ENCODE data around the gene GRB10. TPM values are rescaled to one million over a fixed set of nuclear protein-coding genes. Genes with fewer than 3 reads are reported as not detected.

Gene GRB10
- total and polyA plus RNA-seq, 2 donors, result 42.3 to 44.3 TPM

DNA sequence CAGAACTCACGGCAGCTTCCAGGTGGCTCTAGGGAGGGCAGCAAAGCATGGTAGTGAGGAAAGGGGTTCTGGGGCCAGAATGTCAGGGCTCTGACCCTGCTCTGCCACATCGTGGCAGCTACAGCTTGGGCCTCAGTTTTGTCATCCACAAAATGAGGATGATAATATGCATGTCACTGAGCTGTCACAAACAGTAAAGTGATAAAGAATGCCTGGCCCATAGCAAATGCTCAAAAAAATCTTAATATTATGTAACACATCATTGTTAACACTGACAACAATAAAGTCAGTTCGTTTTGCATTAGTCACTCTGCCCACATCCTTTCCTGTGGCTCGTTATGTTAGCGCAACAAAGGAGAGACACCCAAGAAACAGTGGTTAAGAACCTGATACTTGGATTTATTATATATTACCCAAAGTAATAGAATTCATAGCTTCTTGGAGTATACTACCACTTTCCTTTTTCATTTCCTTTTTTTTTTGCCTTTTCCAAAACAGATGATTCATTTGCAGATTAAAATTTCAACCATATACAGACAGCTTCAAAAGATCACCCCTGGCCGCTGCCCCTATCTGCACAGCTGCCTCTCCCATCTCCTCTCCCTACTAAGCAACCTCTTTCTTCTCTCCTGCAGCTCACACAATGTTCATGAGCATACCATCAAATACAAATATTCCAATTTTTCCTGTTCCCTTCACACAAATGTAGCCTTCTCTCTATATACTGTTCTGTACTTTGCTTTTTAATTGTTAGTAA lies 172.0 kb downstream of the GRB10 start:
- peaks cover 3% of the 10 kb centered on the region for H3K36me3 ChIP-seq (ENCODE audit: insufficient read depth)
- 70% methylated on average over 6 of the region's 6 CpGs for WGBS
- DNase-seq (ENCODE audit: extremely low spot score), result no peak
- H3K27ac ChIP-seq (ENCODE audit: low read depth), result no peak overlapping the region
- H3K4me3 ChIP-seq (ENCODE audit: low read depth, low read length), result no peak overlapping the region
- no peaks in the 10 kb centered on the region for H3K4me1 ChIP-seq (ENCODE audit: insufficient read depth)

DNA sequence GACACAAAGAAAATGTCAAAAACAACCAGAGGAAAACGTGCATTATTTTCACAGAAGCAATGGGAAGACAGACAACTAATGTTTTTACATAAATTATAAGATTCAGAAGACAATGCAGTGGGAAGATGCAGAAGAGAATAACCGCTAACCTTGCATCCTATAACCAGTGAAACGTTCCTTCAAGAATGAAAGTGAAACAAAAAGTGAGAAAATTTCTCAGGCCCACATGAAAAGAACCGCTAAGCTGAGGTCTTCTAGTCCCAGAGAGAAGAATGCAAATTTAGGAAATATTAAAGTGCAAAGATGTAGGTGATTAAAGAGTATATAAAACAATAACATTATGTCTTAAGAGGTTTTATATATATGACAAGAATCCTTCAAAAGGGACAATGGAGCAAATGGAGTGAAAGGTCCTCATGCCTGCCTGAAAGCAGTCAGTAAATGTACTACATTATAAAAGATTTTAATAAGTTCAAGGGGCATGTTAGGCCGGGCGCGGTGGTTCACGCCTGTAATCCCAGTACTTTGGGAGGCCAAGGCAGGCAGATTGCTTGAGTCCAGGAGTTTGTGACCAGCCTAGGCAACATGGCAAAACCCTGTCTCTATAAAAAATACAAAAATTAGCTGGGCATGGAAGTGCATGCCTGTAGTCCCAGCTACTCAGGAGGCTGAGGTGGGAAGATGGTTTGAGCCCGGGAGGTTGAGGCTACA lies 174.3 kb downstream of the GRB10 start:
- WGBS, result 82% methylated on average over 9 of the region's 9 CpGs
- peaks cover 3% of the 10 kb centered on the region for H3K36me3 ChIP-seq (ENCODE audit: insufficient read depth)
- H3K27ac ChIP-seq (ENCODE audit: low read depth), result no peak overlapping the region

GRCh38 chr7:50607524-50608125 lies 175.1 kb downstream of the GRB10 start:
- Histone ChIP-seq H3K36me3 (ENCODE audit: insufficient read depth) (peaks cover 3% of the 10 kb centered on the region), H3K4me1 (ENCODE audit: insufficient read depth) (no peaks in the 10 kb centered on the region), H3K27ac (ENCODE audit: low read depth) (no peak overlapping the region), H3K4me3 (ENCODE audit: low read depth, low read length) (no peak overlapping the region)
- WGBS, result 63% methylated on average over 6 of the region's 6 CpGs
- no peak for DNase-seq (ENCODE audit: extremely low spot score)

More for the DNA sequence above, 174.3 kb downstream of the GRB10 start:
- no peak overlapping the region for H3K4me3 ChIP-seq (ENCODE audit: low read depth, low read length)
- DNase-seq (ENCODE audit: extremely low spot score), result no peak
- no peaks in the 10 kb centered on the region for H3K4me1 ChIP-seq (ENCODE audit: insufficient read depth)

DNA sequence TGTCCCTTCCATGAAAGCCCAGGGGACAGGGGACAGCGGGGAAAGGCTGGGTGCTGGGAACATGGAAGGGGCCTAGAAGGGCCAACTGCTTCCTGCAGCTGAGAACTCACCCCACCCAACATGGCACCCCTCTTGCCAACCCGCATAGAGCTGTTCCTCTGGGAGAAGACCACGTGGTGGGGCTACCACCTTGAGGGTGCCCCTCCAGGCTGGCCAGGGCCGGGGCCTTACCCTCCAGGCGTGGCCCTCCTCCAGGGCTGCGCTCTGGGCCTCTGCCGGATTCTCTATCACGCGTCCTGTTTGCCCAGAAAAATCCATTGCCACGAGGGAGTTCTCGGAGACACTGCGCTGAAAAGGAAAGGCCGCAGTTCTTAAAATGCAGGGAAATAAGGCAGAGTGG lies 177.6 kb downstream of the GRB10 start:
- DNase-seq (ENCODE audit: extremely low spot score), result no peak
- peaks cover 3% of the 10 kb centered on the region for H3K36me3 ChIP-seq (ENCODE audit: insufficient read depth)
- H3K4me1 ChIP-seq (ENCODE audit: insufficient read depth), result no peaks in the 10 kb centered on the region
- H3K27ac ChIP-seq (ENCODE audit: low read depth), result no peak overlapping the region
- WGBS, result 96% methylated on average over 13 of the region's 13 CpGs
- no peak overlapping the region for H3K4me3 ChIP-seq (ENCODE audit: low read depth, low read length)

GRCh38 chr7:50603287-50603686 lies 179.4 kb downstream of the GRB10 start:
- WGBS, result 84% methylated on average over 7 of the region's 7 CpGs
- H3K27ac ChIP-seq (ENCODE audit: low read depth), result no peak overlapping the region
- H3K4me1 ChIP-seq (ENCODE audit: insufficient read depth), result no peaks in the 10 kb centered on the region
- peaks cover 4% of the 10 kb centered on the region for H3K36me3 ChIP-seq (ENCODE audit: insufficient read depth)
- no peak overlapping the region for H3K4me3 ChIP-seq (ENCODE audit: low read depth, low read length)
- DNase-seq (ENCODE audit: extremely low spot score), result no peak

DNA sequence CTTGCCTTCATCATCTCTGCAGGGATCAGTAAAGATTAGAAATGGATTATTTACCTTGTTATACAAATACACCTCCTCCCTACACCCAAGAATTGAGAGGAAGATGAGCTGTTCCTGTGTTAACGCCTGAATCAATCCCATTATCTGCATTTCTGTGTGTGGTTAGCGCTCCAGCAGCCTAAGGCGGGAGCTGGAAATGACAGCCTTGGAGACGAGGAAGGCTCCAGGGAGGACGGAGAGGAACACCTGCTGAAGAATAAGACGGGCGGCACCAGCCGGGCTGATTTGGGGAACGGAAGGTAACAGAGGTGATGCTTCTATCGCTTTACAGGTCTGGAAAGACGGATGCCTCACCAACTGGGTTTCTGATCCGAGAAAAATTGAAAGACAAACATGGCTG lies 183.3 kb downstream of the GRB10 start:
- WGBS, result 93% methylated on average over 12 of the region's 12 CpGs
- Histone ChIP-seq H3K4me3 (ENCODE audit: low read depth, low read length) (no peak overlapping the region), H3K27ac (ENCODE audit: low read depth) (no peak overlapping the region), H3K4me1 (ENCODE audit: insufficient read depth) (no peaks in the 10 kb centered on the region), H3K36me3 (ENCODE audit: insufficient read depth) (peaks cover 1% of the 10 kb centered on the region)
- DNase-seq (ENCODE audit: extremely low spot score), result no peak

DNA sequence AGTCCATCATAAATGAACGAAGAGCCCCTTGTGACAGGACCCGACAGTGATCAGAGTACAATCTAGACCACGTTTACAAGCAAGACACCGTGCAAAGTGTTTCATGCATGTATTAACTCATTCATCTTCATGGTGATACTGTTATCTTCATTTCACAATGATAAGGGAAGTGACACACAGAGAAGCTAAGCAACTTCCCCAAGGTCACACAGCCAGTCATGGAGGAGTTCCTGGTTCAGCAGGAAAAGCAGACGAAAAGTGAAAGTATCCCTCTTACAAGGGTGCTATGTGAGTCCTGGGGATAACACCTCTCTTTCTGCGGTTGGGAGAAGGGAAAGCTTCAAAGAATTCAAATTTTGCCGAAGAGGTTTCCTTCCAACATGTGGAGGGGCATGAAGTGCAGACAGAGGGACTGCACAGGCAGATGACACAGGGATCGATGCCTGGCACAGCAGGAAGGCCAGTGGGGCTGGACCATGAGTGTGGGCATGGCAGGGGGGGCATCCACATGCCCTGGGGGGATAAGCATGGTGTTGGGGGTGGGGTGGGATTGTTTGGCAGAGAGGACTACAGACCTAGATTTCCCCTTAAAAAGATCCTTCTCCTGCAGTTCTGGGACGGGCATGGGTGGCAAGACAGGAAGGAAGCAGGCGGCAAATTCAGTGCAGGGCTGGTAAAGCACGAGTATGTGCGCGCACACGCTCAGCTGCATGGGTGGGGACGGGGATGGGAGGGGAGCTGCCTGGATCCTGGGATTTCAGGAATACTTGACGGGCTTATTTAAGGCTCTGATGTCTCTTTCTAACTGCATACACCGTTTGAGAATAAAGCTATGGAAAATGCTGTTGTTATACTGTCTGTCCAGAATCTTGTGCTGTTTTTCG lies 184.0 kb downstream of the GRB10 start:
- WGBS, result 87% methylated on average over 18 of the region's 18 CpGs
- DNase-seq (ENCODE audit: extremely low spot score), result no peak
- Histone ChIP-seq H3K4me1 (ENCODE audit: insufficient read depth) (no peaks in the 10 kb centered on the region), H3K4me3 (ENCODE audit: low read depth, low read length) (no peak overlapping the region), H3K36me3 (ENCODE audit: insufficient read depth) (peaks cover 1% of the 10 kb centered on the region), H3K27ac (ENCODE audit: low read depth) (no peak overlapping the region)

- 87% methylated on average over 4 of the region's 4 CpGs for WGBS
- H3K36me3 ChIP-seq (ENCODE audit: insufficient read depth), result peaks cover 1% of the 10 kb centered on the region
These were observed 186.2 kb downstream of the GRB10 start for GRCh38 chr7:50596484-50596883.

GRCh38 chr7:50595491-50596102 lies 187.1 kb downstream of the GRB10 start:
- Histone ChIP-seq H3K4me3 (ENCODE audit: low read depth, low read length) (no peak overlapping the region), H3K27ac (ENCODE audit: low read depth) (no peak overlapping the region), H3K36me3 (ENCODE audit: insufficient read depth) (peaks cover 1% of the 10 kb centered on the region), H3K4me1 (ENCODE audit: insufficient read depth) (no peaks in the 10 kb centered on the region)
- WGBS, result 52% methylated on average over 5 of the region's 5 CpGs
- DNase-seq (ENCODE audit: extremely low spot score), result no peak

More at GRCh38 chr7:50596484-50596883, 186.2 kb downstream of the GRB10 start:
- no peak overlapping the region for H3K4me3 ChIP-seq (ENCODE audit: low read depth, low read length)
- DNase-seq (ENCODE audit: extremely low spot score), result no peak
- no peak overlapping the region for H3K27ac ChIP-seq (ENCODE audit: low read depth)
- no peaks in the 10 kb centered on the region for H3K4me1 ChIP-seq (ENCODE audit: insufficient read depth)

DNA sequence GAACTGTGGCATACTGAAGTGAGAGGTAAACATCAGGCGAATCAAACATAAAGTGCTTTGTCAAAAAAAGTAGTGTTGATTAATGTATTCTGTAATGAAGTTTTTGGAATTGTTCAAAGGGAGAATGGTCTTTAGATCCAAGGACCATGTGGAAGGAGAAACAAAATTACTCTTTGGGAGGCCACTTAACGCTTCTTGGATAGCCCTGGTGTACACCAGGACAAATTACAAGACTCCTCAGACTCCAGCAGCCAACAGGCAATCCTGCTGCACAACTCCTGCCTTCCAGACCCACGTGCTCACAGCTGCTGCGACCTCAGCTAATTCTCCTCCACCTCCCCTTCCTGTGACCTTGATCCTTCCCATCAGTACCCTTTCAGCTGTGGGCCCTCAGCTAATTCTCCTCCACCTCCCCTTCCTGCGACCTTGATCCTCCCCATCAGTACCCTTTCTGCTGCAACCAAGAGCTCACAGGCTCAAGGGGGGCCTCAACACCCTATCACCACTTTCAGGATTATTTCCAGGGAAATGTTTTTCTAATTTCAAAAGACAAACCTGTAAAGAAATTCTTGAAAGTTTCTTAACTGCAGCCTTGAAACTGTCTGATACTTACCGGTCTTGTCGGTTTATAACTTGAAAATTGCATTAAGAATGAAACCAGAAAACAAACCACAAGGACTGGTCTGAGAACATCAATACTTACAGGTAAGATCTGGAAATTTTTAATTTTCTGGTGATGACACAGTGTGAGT lies 187.8 kb downstream of the GRB10 start:
- H3K4me3 ChIP-seq (ENCODE audit: low read depth, low read length), result no peak overlapping the region
- no peaks in the 10 kb centered on the region for H3K4me1 ChIP-seq (ENCODE audit: insufficient read depth)
- DNase-seq (ENCODE audit: extremely low spot score), result no peak
- no peak overlapping the region for H3K27ac ChIP-seq (ENCODE audit: low read depth)
- 82% methylated on average over 7 of the region's 7 CpGs for WGBS
- peaks cover 1% of the 10 kb centered on the region for H3K36me3 ChIP-seq (ENCODE audit: insufficient read depth)

GRCh38 chr7:50594136-50594535 lies 188.6 kb downstream of the GRB10 start:
- Histone ChIP-seq H3K4me3 (ENCODE audit: low read depth, low read length) (no peak overlapping the region), H3K36me3 (ENCODE audit: insufficient read depth) (no peaks in the 10 kb centered on the region), H3K27ac (ENCODE audit: low read depth) (no peak overlapping the region), H3K4me1 (ENCODE audit: insufficient read depth) (no peaks in the 10 kb centered on the region)
- DNase-seq (ENCODE audit: extremely low spot score), result no peak
- 81% methylated on average over 4 of the region's 4 CpGs for WGBS

GRCh38 chr7:50592940-50593339 lies 189.8 kb downstream of the GRB10 start:
- Histone ChIP-seq H3K36me3 (ENCODE audit: insufficient read depth) (no peaks in the 10 kb centered on the region), H3K4me1 (ENCODE audit: insufficient read depth) (no peaks in the 10 kb centered on the region), H3K27ac (ENCODE audit: low read depth) (no peak overlapping the region), H3K4me3 (ENCODE audit: low read depth, low read length) (no peak overlapping the region)
- no peak for DNase-seq (ENCODE audit: extremely low spot score)
- WGBS, result 91% methylated on average over 13 of the region's 13 CpGs

Data from urinary bladder (tissue), 4 donors.